ENCODE results near the gene OPCML. TPM values are rescaled to one million over a fixed set of nuclear protein-coding genes. Genes with fewer than 3 reads are reported as not detected.

Gene OPCML
- total and polyA plus RNA-seq, 2 experiments from 2014 or later = 1.2 to 4.4 TPM

- H3K4me1 Mint-ChIP-seq = no peaks in the 10 kb centered on the region
- no peak overlapping the region for H3K27ac Mint-ChIP-seq
- H2AFZ ChIP-seq = no peak overlapping the region
- H3K36me3 Mint-ChIP-seq (ENCODE audit: low read depth) = no peaks in the 10 kb centered on the region
- peaks cover 4% of the 10 kb centered on the region for H3K27me3 Mint-ChIP-seq (ENCODE audit: insufficient read depth, low read depth, poor library complexity)
- no peak overlapping the region for H3K4me2 ChIP-seq
- no peaks in the 10 kb centered on the region for H4K20me1 ChIP-seq (replicated peaks; ENCODE audit: insufficient read depth)
- H3K9me2 ChIP-seq (ENCODE audit: insufficient read depth) = peaks cover 9% of the 10 kb centered on the region; the same call in 1 of the 2 replicates
- no peak overlapping the region for H3K4me3 ChIP-seq
- TF ChIP-seq CTCF (conservative IDR thresholded peaks at IDR 0.05; ENCODE audit: low read depth in 2 of 2) = no peak
- TF ChIP-seq CREB1 (CRISPR knock-in tag; IDR thresholded peaks at IDR 0.05; ENCODE audit: low read depth) = no peak
- no peak for TF ChIP-seq NANOG (IDR thresholded peaks at IDR 0.05; ENCODE audit: borderline replicate concordance)
- TF ChIP-seq EZH2phosphoT487 (IDR thresholded peaks at IDR 0.05; ENCODE audit: unreplicated experiment) = no peak
- TF ChIP-seq STAT1 (IDR thresholded peaks at IDR 0.05; ENCODE audit: unreplicated experiment) = no peak
- TF ChIP-seq JUNB (IDR thresholded peaks at IDR 0.05; ENCODE audit: unreplicated experiment) = no peak
- no peak for TF ChIP-seq ZNF462 (CRISPR knock-in tag; IDR thresholded peaks at IDR 0.05)
- no peak for TF ChIP-seq REST (IDR thresholded peaks at IDR 0.05; ENCODE audit: unreplicated experiment)
- TF ChIP-seq ETS1 (IDR thresholded peaks at IDR 0.05) = no peak
- no peak for TF ChIP-seq POLR2AphosphoS5 (IDR thresholded peaks at IDR 0.05; ENCODE audit: low read depth)
- TF ChIP-seq EZH2 (IDR thresholded peaks at IDR 0.05; ENCODE audit: low read depth, unreplicated experiment) = no peak
- TF ChIP-seq ZNF331 (CRISPR knock-in tag; IDR thresholded peaks at IDR 0.05; ENCODE audit: low read depth) = no peak
- TF ChIP-seq ZNF114 (CRISPR knock-in tag; IDR thresholded peaks at IDR 0.05) = no peak
- H3K9me3 Mint-ChIP-seq = no peaks in the 10 kb centered on the region
- no peaks in the 10 kb centered on the region for H3K4me1 ChIP-seq (ENCODE audit: insufficient read depth)
- H3K36me3 ChIP-seq (ENCODE audit: insufficient read depth) = no peaks in the 10 kb centered on the region; the same call in 1 of the 2 replicates
- H3K4me3 Mint-ChIP-seq = no peak overlapping the region
- H3K79me2 ChIP-seq (replicated peaks; ENCODE audit: insufficient read depth) = no peaks in the 10 kb centered on the region
- DNase-seq (ENCODE audit: low spot score) (no peak), ATAC-seq (no peak)
- no peak overlapping the region for H3K27ac ChIP-seq (ENCODE audit: low read depth)
- no peaks in the 10 kb centered on the region for H3F3A ChIP-seq (replicated peaks; ENCODE audit: low read depth)
- H3K27me3 ChIP-seq (ENCODE audit: insufficient read depth) = no peaks in the 10 kb centered on the region
Observed at GRCh38 chr11:132561937-132562336, 970.4 kb downstream of the OPCML start.

Data from GM23338 (cell line).